H1 (cell line): Measurements from ENCODE around the gene E2F8. TPM values are rescaled to one million over a fixed set of nuclear protein-coding genes. Genes with fewer than 3 reads are reported as not detected.

Experiments used
- CTCF ChIA-PET: fragments of 300-600 bp; sonication (Branson Sonifier 250); formaldehyde crosslinking; loops from one replicate; lab custom pipeline; 2021; ENCODE audit not compliant: partially characterized antibody; lab: Charles Lee
- POLR2A ChIA-PET: fragments of 300-600 bp; sonication (Branson Sonifier 250); formaldehyde crosslinking; loops from one replicate; lab custom pipeline; 2021; ENCODE audit warnings: inconsistent platforms; ENCODE audit not compliant: partially characterized antibody; lab: Charles Lee
- DNase-seq, 2 experiments: peaks; one replicate each; pipeline versions ENCODE4 v3.0.0 to v3.0.0-alpha.2; 2010 to 2022; ENCODE audit warnings: low spot score in 2 of 2, low read depth in 1 of 2, mixed read lengths in 1 of 2
- FAIRE-seq: peaks from 2 replicates; lab custom pipeline; 2011; peaks lifted over from hg19 to GRCh38; lab: Jason Lieb, UNC
- H2AFZ ChIP-seq: 2 replicates; pipeline ENCODE4 v1.8.1; 2012; ENCODE audit warnings: low read length, inconsistent platforms
- H2AK5ac ChIP-seq: 2 replicates; pipeline ENCODE4 v1.6.1; 2013; ENCODE audit warnings: low read depth, low read length
- H2BK120ac ChIP-seq: replicated peaks from 2 replicates; pipeline ENCODE3; 2013; ENCODE audit warnings: low read depth, low read length, inconsistent platforms
- H2BK12ac ChIP-seq: 2 replicates; pipeline ENCODE4 v1.6.1; 2013; ENCODE audit warnings: low read depth, low read length
- H2BK15ac ChIP-seq: 2 replicates; pipeline ENCODE4 v1.6.1; 2013; ENCODE audit warnings: low read length
- H2BK20ac ChIP-seq: 2 replicates; pipeline ENCODE4 v1.6.1; 2013; ENCODE audit warnings: low read length
- H2BK5ac ChIP-seq: 2 replicates; pipeline ENCODE4 v1.6.1; 2013; ENCODE audit warnings: low read depth, low read length
- H3K14ac ChIP-seq: 2 replicates; pipeline ENCODE4 v1.6.1; 2013; ENCODE audit warnings: inconsistent platforms; ENCODE audit not compliant: insufficient read length
- H3K18ac ChIP-seq: 2 replicates; pipeline ENCODE4 v1.6.1; 2013; ENCODE audit warnings: low read length; ENCODE audit errors: extremely low read depth
- H3K23ac ChIP-seq: 2 replicates; pipeline ENCODE4 v1.6.1; 2013; ENCODE audit warnings: inconsistent platforms; ENCODE audit not compliant: insufficient read length
- H3K23me2 ChIP-seq: 2 replicates; pipeline ENCODE4 v1.6.1; 2013; ENCODE audit warnings: low read depth, low read length
- H3K27ac ChIP-seq: 2 replicates; pipeline ENCODE4 v1.6.1; 2011; ENCODE audit warnings: low read depth, low read length, inconsistent platforms
- H3K27me3 ChIP-seq, 4 experiments: replicated peaks in 1 of 4; 1 replicate in 1 of 4; 2 replicates in 3 of 4; pipeline versions ENCODE4 v1.6.1 to v1.8.1; 2011 to 2013; ENCODE audit warnings: low read length in 3 of 4, mild to moderate bottlenecking in 3 of 4, inconsistent platforms in 2 of 4, mixed read lengths in 2 of 4, moderate library complexity in 1 of 4; ENCODE audit not compliant: control insufficient read depth in 3 of 4, insufficient read depth in 3 of 4; ENCODE audit errors: extremely low read depth in 1 of 4
- H3K36me3 ChIP-seq, 4 experiments: 2 replicates each; pipeline versions ENCODE4 v1.6.1 to v1.8.1; 2011 to 2013; ENCODE audit warnings: mild to moderate bottlenecking in 4 of 4, low read length in 3 of 4, moderate library complexity in 2 of 4, control low read depth in 1 of 4, inconsistent platforms in 1 of 4; ENCODE audit not compliant: insufficient read depth in 4 of 4, control insufficient read depth in 2 of 4
- H3K4ac ChIP-seq: replicated peaks from 2 replicates; pipeline ENCODE3; 2013; ENCODE audit warnings: low read length, low read depth, mixed read lengths, inconsistent platforms; ENCODE audit not compliant: insufficient read length
- H3K4me1 ChIP-seq, 4 experiments: replicated peaks in 1 of 4; 1 replicate in 1 of 4; 2 replicates in 3 of 4; pipeline versions ENCODE4 v1.6.1 to v1.8.1; 2011 to 2013; ENCODE audit warnings: low read length in 3 of 4, inconsistent platforms in 2 of 4, mixed read lengths in 1 of 4; ENCODE audit not compliant: insufficient read depth in 4 of 4, control insufficient read depth in 3 of 4
- H3K4me2 ChIP-seq, 2 experiments: 2 replicates each; pipeline versions ENCODE4 v1.6.1 to v1.8.1; 2011 to 2013; ENCODE audit warnings: low read depth in 2 of 2, low read length in 2 of 2, control low read depth in 1 of 2, inconsistent platforms in 1 of 2, mild to moderate bottlenecking in 1 of 2; ENCODE audit not compliant: insufficient read depth in 1 of 2
- H3K4me3 ChIP-seq, 4 experiments: fragments of 200-600, 300-600 bp in 1 of 4; sonication (generic), shearing (Covaris generic), sonication (Bioruptor Twin) in 1 of 4; 2 replicates each; pipeline versions ENCODE4 v1.5.1 to v1.8.1; 2011 to 2016; ENCODE audit warnings: low read length in 4 of 4, low read depth in 3 of 4, control low read depth in 2 of 4, inconsistent platforms in 2 of 4, mild to moderate bottlenecking in 2 of 4, mixed read lengths in 1 of 4, moderate library complexity in 1 of 4; ENCODE audit not compliant: insufficient read depth in 2 of 4; ENCODE audit errors: extremely low read depth in 1 of 4
- H3K56ac ChIP-seq: replicated peaks from 2 replicates; pipeline ENCODE3; 2013; ENCODE audit warnings: low read depth, mild to moderate bottlenecking, mixed read lengths, low read length, inconsistent platforms; ENCODE audit not compliant: insufficient read length
- H3K79me1 ChIP-seq: 2 replicates; pipeline ENCODE4 v1.6.1; 2013; ENCODE audit warnings: low read depth, low read length, control low read depth
- H3K79me2 ChIP-seq, 2 experiments: 2 replicates each; pipeline versions ENCODE4 v1.6.1 to v1.8.1; 2012 to 2013; ENCODE audit warnings: low read length in 2 of 2, mild to moderate bottlenecking in 2 of 2, inconsistent platforms in 1 of 2; ENCODE audit not compliant: insufficient read depth in 2 of 2, control insufficient read depth in 1 of 2
- H3K9ac ChIP-seq, 4 experiments: replicated peaks in 1 of 4; 1 replicate in 1 of 4; 2 replicates in 3 of 4; pipeline versions ENCODE4 v1.6.1 to v1.8.1; 2011 to 2013; ENCODE audit warnings: low read depth in 3 of 4, low read length in 3 of 4, control low read depth in 2 of 4, mild to moderate bottlenecking in 2 of 4, moderate library complexity in 2 of 4, inconsistent platforms in 1 of 4; ENCODE audit errors: extremely low read depth in 1 of 4
- H3K9me3 ChIP-seq, 2 experiments: 2 replicates each; pipeline versions ENCODE4 v1.6.1 to v1.8.1; 2012 to 2013; ENCODE audit warnings: mild to moderate bottlenecking in 2 of 2, moderate library complexity in 2 of 2, control low read depth in 1 of 2, inconsistent platforms in 1 of 2, low read depth in 1 of 2, low read length in 1 of 2, mixed read lengths in 1 of 2; ENCODE audit not compliant: insufficient read depth in 2 of 2
- H4K20me1 ChIP-seq, 2 experiments: replicated peaks in 1 of 2; 2 replicates each; pipeline versions ENCODE3 to v1.8.1; 2011 to 2013; ENCODE audit warnings: inconsistent platforms in 2 of 2, low read length in 2 of 2, mild to moderate bottlenecking in 1 of 2; ENCODE audit not compliant: insufficient read depth in 2 of 2, control insufficient read depth in 1 of 2
- H4K5ac ChIP-seq: 2 replicates; pipeline ENCODE4 v1.6.1; 2013; ENCODE audit warnings: low read length, low read depth, mixed read lengths, inconsistent platforms; ENCODE audit not compliant: insufficient read length
- H4K8ac ChIP-seq: 2 replicates; pipeline ENCODE4 v1.8.0; 2013; ENCODE audit warnings: mild to moderate bottlenecking, moderate library complexity, low read length, inconsistent platforms; ENCODE audit not compliant: insufficient read depth; ENCODE audit errors: extremely low read depth
- H4K91ac ChIP-seq: replicated peaks from 2 replicates; pipeline ENCODE3; 2013; ENCODE audit warnings: low read length, mixed read lengths, inconsistent platforms; ENCODE audit not compliant: insufficient read length
- BCL11A ChIP-seq, 2 experiments: IDR thresholded peaks; one replicate each; pipeline ENCODE4 v1.6.1; 2011; ENCODE audit warnings: low read depth in 2 of 2, low read length in 2 of 2, mild to moderate bottlenecking in 2 of 2
- FOSL1 ChIP-seq: IDR thresholded peaks from 2 replicates; pipeline ENCODE4 v1.6.1; 2011; ENCODE audit warnings: mild to moderate bottlenecking, low read depth, low read length, moderate library complexity; ENCODE audit not compliant: insufficient read depth
- NANOG ChIP-seq: IDR thresholded peaks from 2 replicates; pipeline ENCODE4 v1.6.1; 2011; ENCODE audit warnings: low read length, low read depth, mild to moderate bottlenecking, inconsistent platforms; ENCODE audit not compliant: insufficient read depth, poor library complexity, severe bottlenecking
- SP4 ChIP-seq: IDR thresholded peaks from 2 replicates; pipeline ENCODE4 v1.6.1; 2012; ENCODE audit warnings: low read length, inconsistent platforms
- SUZ12 ChIP-seq: fragments of 200-600 bp; sonication (generic); IDR thresholded peaks from 2 replicates; pipeline ENCODE4 v1.6.1; 2012; ENCODE audit warnings: mild to moderate bottlenecking, inconsistent platforms, low read length, moderate library complexity, mixed read lengths
- WGBS, 2 experiments: shearing (Covaris generic) in 1 of 2; methylation state at CpG; one replicate each; pipeline versions ENCODE4 v1.1.6 to v1.1.7; 2013 to 2015; ENCODE audit warnings: low lambda C conversion rate in 2 of 2, mixed read lengths in 2 of 2, inconsistent platforms in 1 of 2, low coverage in 1 of 2, missing lambda C conversion rate in 1 of 2; ENCODE audit not compliant: insufficient replicate concordance in 2 of 2, insufficient coverage in 1 of 2, insufficient read length in 1 of 2; ENCODE audit errors: extremely low coverage in 1 of 2, missing lambda C conversion rate in 1 of 2; 5-methylcytosine and 5-hydroxymethylcytosine counted together
- polyA plus RNA-seq, 7 experiments: library from polyadenylated mRNA; depleted of rRNA in 3 of 7; stranded (reverse) in 5 of 7; unstranded in 2 of 7; fragments of >200 nt in 5 of 7; fragments of 200-250 nt in 2 of 7; gene quantifications; 1 replicate in 5 of 7; 2 replicates in 1 of 7; 4 replicates in 1 of 7; pipeline versions ENCODE4 v1.2.1 to v1.2.3, GENCODE V29; 2011 to 2013; ENCODE audit warnings: missing spikeins in 2 of 7, mixed read lengths in 2 of 7
- total RNA-seq: library from RNA; stranded (reverse); fragmentation: NEBNext Ultra II Directional; extraction: Animal tissue kit (Norgen Biotek cat#: 25700); gene quantifications from 2 replicates; pipeline ENCODE4 v1.2.1, GENCODE V29; 2021
- TF ChIP-seq, protein P1 (sequence below): IDR thresholded peaks from 2 replicates; pipeline ENCODE4 v1.6.1; 2012; ENCODE audit warnings: low read length, inconsistent platforms

E2F8 gene
- total and polyA plus RNA-seq, 2 of the 8 experiments (the other 6 are each of a cell fraction or from before 2014, with no cell fraction given) = 5.4 to 11.4 TPM

GRCh38 chr11:19193916-19194315, 46.8 kb downstream of the E2F8 start:
- DNase-seq (no peak), FAIRE-seq (no peak)
- no peak overlapping the region for H3K4me2 ChIP-seq
- no peaks in the 10 kb centered on the region for H3K79me2 ChIP-seq
- H3K14ac ChIP-seq = no peak overlapping the region
- H3K4me3 ChIP-seq = no peak overlapping the region
- no peak overlapping the region for H2BK5ac ChIP-seq
- H4K20me1 ChIP-seq = no peaks in the 10 kb centered on the region
- H2BK15ac ChIP-seq = no peak overlapping the region
- H3K18ac ChIP-seq = no peak overlapping the region
- H3K27ac ChIP-seq = no peak overlapping the region
- H3K36me3 ChIP-seq = no peaks in the 10 kb centered on the region
- no peak overlapping the region for H2BK120ac ChIP-seq
- POLR2A ChIA-PET = no interaction called here
- H3K4me1 ChIP-seq = no peaks in the 10 kb centered on the region
- WGBS, 2 experiments = 89% methylated on average over 2 of the region's 2 CpGs; no CpG with 5 or more reads in 1 of the 2 experiments
- no peaks in the 10 kb centered on the region for H3K9me3 ChIP-seq
- H3K9ac ChIP-seq = no peak overlapping the region
- H2AK5ac ChIP-seq = no peak overlapping the region
- no peak overlapping the region for H3K23ac ChIP-seq
- no peak overlapping the region for H4K5ac ChIP-seq
- no peak overlapping the region for H3K56ac ChIP-seq
- CTCF ChIA-PET = interaction anchor here (0.6 to 0.9 kb wide), 2 partner anchors 254 to 404 kb away, joined by 3 read pairs; no protein-coding TSS in a partner anchor
- no peak overlapping the region for H4K91ac ChIP-seq
- H2BK12ac ChIP-seq = no peak overlapping the region
- H2BK20ac ChIP-seq = no peak overlapping the region
- no peaks in the 10 kb centered on the region for H3K23me2 ChIP-seq
- no peaks in the 10 kb centered on the region for H3K27me3 ChIP-seq
- H4K8ac ChIP-seq = no peak overlapping the region
- no peaks in the 10 kb centered on the region for H3K79me1 ChIP-seq
- H2AFZ ChIP-seq = no peak overlapping the region
- H3K4ac ChIP-seq = no peak overlapping the region
- TF ChIP-seq, protein P1, sequence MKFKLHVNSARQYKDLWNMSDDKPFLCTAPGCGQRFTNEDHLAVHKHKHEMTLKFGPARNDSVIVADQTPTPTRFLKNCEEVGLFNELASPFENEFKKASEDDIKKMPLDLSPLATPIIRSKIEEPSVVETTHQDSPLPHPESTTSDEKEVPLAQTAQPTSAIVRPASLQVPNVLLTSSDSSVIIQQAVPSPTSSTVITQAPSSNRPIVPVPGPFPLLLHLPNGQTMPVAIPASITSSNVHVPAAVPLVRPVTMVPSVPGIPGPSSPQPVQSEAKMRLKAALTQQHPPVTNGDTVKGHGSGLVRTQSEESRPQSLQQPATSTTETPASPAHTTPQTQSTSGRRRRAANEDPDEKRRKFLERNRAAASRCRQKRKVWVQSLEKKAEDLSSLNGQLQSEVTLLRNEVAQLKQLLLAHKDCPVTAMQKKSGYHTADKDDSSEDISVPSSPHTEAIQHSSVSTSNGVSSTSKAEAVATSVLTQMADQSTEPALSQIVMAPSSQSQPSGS = no peak
- TF ChIP-seq NANOG = no peak
- TF ChIP-seq BCL11A (IDR thresholded peaks at IDR 0.05; ENCODE audit: low read depth in 2 of 2, low read length in 2 of 2) = no peak
- no peak for TF ChIP-seq SUZ12
- no peak for TF ChIP-seq FOSL1
- TF ChIP-seq SP4 = no peak
